ENCODE results near the gene INSL3. TPM values are rescaled to one million over a fixed set of nuclear protein-coding genes. Genes with fewer than 3 reads are reported as not detected.

Gene INSL3, protein sequence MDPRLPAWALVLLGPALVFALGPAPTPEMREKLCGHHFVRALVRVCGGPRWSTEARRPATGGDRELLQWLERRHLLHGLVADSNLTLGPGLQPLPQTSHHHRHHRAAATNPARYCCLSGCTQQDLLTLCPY
- total RNA-seq (under 1 TPM in 1 of 9 donors, not detected in 8; 0.56 TPM), polyA plus RNA-seq (not detected)
- long read RNA-seq, donor 1 = 0 reads
- long read RNA-seq, donor 2 = 0 reads
- long read RNA-seq, donor 3 = 0 reads

DNA sequence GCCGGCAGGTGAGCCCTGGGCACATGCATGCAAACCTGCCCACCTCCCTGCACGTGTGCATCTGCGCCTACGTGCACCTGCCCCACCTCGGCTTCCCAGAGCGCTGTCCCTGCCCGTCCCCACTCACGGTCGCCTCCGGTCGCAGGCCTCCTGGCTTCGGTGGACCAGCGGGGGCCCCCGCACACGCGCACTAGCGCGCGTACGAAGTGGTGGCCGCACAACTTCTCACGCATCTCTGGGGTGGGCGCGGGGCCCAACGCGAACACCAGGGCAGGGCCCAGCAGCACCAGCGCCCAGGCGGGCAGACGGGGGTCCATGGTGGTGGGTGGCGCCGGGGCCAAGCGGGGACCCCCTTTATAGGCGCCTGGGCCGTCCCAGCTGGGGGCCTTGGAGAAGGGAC lies at the start of gene INSL3:
Gene INSL3 (minus strand): TSS at position 330 of the 400 bp plus-strand sequence. CDS start 13 bp downstream, at position 317.
- ATAC-seq = no peak
- no peak within 1 kb of the TSS for H3K27ac ChIP-seq
- intact Hi-C loops (cut with DNase I) = no loop called here
- DNase-seq = no peak
- H3K4me3 ChIP-seq = no peak within 1 kb of the TSS
- 62 to 74% (median 69%) methylated on average over 26 to 34 of the region's 34 CpGs for WGBS, 4 donors
- H3K36me3 ChIP-seq = peaks cover 0 to 3% (median 0%) of the 10 kb centered on the region in 9 donors
- TF ChIP-seq POLR2A (IDR thresholded peaks at IDR 0.05) = no peak
- TF ChIP-seq, protein P1, sequence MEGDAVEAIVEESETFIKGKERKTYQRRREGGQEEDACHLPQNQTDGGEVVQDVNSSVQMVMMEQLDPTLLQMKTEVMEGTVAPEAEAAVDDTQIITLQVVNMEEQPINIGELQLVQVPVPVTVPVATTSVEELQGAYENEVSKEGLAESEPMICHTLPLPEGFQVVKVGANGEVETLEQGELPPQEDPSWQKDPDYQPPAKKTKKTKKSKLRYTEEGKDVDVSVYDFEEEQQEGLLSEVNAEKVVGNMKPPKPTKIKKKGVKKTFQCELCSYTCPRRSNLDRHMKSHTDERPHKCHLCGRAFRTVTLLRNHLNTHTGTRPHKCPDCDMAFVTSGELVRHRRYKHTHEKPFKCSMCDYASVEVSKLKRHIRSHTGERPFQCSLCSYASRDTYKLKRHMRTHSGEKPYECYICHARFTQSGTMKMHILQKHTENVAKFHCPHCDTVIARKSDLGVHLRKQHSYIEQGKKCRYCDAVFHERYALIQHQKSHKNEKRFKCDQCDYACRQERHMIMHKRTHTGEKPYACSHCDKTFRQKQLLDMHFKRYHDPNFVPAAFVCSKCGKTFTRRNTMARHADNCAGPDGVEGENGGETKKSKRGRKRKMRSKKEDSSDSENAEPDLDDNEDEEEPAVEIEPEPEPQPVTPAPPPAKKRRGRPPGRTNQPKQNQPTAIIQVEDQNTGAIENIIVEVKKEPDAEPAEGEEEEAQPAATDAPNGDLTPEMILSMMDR (IDR thresholded peaks at IDR 0.05) = no peak
- no peaks in the 10 kb centered on the region for H3K9me3 ChIP-seq
- H3K4me1 ChIP-seq = no peaks in the 10 kb centered on the region
- H3K27me3 ChIP-seq = peaks cover 0 to 27% (median 3%) of the 10 kb centered on the region in 9 donors

DNA sequence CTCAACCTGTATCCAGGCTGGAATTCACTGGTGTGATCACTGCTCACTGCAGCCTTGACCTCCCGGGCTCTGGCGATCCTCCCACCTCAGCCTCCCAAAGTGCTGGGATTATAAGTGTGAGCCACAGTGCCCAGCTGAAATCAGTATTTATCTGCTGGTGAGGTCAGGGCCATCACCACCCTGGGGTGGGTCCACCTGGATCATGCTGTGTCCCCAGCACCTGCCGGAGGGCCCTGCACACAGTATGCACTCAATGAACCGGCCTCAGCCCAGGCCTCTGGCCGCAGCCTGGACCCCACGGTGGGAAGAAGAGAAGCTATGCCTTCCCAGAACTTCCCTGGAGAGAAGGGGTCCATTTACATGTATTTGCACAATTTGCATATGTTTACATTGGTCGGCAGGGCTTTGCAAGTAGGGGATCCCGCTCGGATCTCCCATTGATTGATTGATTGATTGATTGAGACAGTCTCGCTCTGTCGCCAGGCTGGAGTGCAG lies 47.8 kb upstream of the INSL3 start:
- Histone ChIP-seq H3K27ac (no peak overlapping the region), H3K4me3 (no peak overlapping the region), H3K27me3 (peaks cover 33 to 48% (median 41%) of the 10 kb centered on the region in 9 donors), H3K36me3 (peaks cover 0 to 22% (median 16%) of the 10 kb centered on the region in 9 donors), H3K9me3 (no peaks in the 10 kb centered on the region), H3K4me1 (peaks cover 0 to 26% (median 6%) of the 10 kb centered on the region in 12 donors)
- DNase-seq (no peak), ATAC-seq (no peak)
- TF ChIP-seq POLR2A (IDR thresholded peaks at IDR 0.05) = no peak
- TF ChIP-seq, protein P1 (IDR thresholded peaks at IDR 0.05) = no peak
- intact Hi-C loops (cut with DNase I) = no loop called here
- WGBS, 4 donors = 38 to 61% (median 45%) methylated on average over 7 to 11 of the region's 11 CpGs

DNA sequence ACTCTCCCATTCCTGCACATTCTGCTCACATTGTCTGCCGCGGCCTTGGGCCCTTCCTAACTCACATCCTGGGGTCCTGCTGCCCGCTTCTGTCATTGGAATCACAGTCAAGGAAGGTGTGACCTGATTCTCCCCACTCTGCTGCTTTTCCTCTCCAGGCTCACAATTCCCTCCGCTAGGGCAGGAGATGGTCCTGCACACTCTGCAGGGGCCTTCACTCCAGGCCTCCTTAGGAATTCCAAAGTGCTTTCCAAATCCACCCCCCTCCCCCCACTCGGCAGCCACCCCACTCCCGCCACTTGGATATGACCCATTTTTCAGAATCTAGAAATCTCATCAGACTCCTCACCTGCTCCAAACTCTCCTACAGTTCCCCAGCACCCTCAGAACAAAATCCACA lies 47.4 kb upstream of the INSL3 start:
- Histone ChIP-seq H3K4me1 (peaks cover 0 to 26% (median 6%) of the 10 kb centered on the region in 12 donors), H3K4me3 (no peak overlapping the region), H3K27ac (no peak overlapping the region), H3K9me3 (no peaks in the 10 kb centered on the region), H3K36me3 (peaks cover 0 to 27% (median 21%) of the 10 kb centered on the region in 9 donors), H3K27me3 (peaks cover 30 to 43% (median 37%) of the 10 kb centered on the region in 9 donors)
- intact Hi-C loops (cut with DNase I) = no loop called here
- no peak for TF ChIP-seq POLR2A (IDR thresholded peaks at IDR 0.05)
- TF ChIP-seq, protein P1 (IDR thresholded peaks at IDR 0.05) = no peak
- DNase-seq (no peak), ATAC-seq (no peak)
- 56 to 76% (median 62%) methylated on average over 6 of the region's 6 CpGs for WGBS, 4 donors

DNA sequence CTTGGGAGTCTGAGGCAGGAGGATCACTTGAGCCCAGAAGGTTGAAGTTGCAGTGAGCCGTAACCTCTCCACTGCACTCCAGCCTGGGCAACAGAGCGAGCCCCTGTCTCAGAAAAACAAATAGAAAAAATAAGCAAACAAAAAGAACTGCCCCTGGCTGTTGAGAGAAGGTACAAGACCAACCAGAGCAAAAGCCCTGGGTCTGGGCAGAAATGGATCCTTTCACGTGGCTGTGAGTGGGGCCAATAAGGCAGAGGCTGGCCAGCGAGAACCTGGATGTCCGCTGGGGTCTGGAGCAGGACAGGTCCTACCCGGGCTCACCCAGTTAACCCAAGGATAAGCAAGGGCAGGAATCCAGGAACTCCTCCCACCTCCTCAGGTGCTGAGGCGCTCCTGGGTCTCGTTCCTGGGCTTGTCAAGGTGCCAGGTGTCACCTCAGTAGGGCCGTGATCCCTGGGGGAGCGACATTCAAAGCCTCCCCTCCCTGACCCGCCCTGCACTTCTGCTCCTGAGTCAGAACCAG lies 45.7 kb upstream of the INSL3 start:
- Histone ChIP-seq H3K27me3 (peaks cover 13 to 27% (median 22%) of the 10 kb centered on the region in 9 donors), H3K36me3 (peaks cover 0 to 43% (median 37%) of the 10 kb centered on the region in 9 donors), H3K4me1 (peaks cover 0 to 25% (median 3%) of the 10 kb centered on the region in 12 donors), H3K9me3 (no peaks in the 10 kb centered on the region), H3K4me3 (no peak overlapping the region), H3K27ac (no peak overlapping the region)
- no peak for TF ChIP-seq POLR2A (IDR thresholded peaks at IDR 0.05)
- TF ChIP-seq, protein P1 (IDR thresholded peaks at IDR 0.05) = no peak
- ATAC-seq = no peak
- 72 to 84% (median 76%) methylated on average over 11 of the region's 11 CpGs for WGBS, 4 donors
- no peak for DNase-seq
- intact Hi-C loops (cut with DNase I) = no loop called here
